ENCODE results near the gene BPIFB1. TPM values are rescaled to one million over a fixed set of nuclear protein-coding genes. Genes with fewer than 3 reads are reported as not detected.

Gene BPIFB1
- total and polyA plus RNA-seq, 2 donors (not counting 1 experiment from before 2014, with no cell fraction given): not detected

GRCh38 chr20:33320006-33320405 is 37.0 kb downstream of the BPIFB1 start:
- no peak for DNase-seq (ENCODE audit: low read depth in 2 of 2)
- no peak overlapping the region for H3K4me3 ChIP-seq (replicated peaks in 1 of 4; ENCODE audit: control extremely low read depth in 1 of 4, insufficient read depth in 1 of 4, low read depth in 3 of 4, low read length in 4 of 4)
- H3K27ac ChIP-seq (ENCODE audit: insufficient read depth, low read length): no peak overlapping the region
- H3K9me3 ChIP-seq (ENCODE audit: control insufficient read depth, insufficient read depth, low read depth, low read length): no peaks in the 10 kb centered on the region
- H2AFZ ChIP-seq (ENCODE audit: low read length): no peak overlapping the region
- no peaks in the 10 kb centered on the region for H3K4me1 ChIP-seq (ENCODE audit: control insufficient read depth, extremely low read depth, insufficient read depth, low read length)
- H3K4me2 ChIP-seq (ENCODE audit: extremely low read depth, insufficient read depth, low read length): no peak overlapping the region
- peaks cover 7% of the 10 kb centered on the region for H3K27me3 ChIP-seq (ENCODE audit: control insufficient read depth, insufficient read depth, low read length)
- no peak overlapping the region for H3K9ac ChIP-seq (ENCODE audit: insufficient read depth, low read length)
- TF ChIP-seq CTCF (conservative IDR thresholded peaks at IDR 0.05 in 1 of 2, IDR thresholded peaks at IDR 0.05 in 1 of 2; ENCODE audit: low read depth in 1 of 2, low read length in 2 of 2) (no peak), EZH2 (IDR thresholded peaks at IDR 0.05; ENCODE audit: low read length, missing control alignments) (no peak)
- no peaks in the 10 kb centered on the region for H3K79me2 ChIP-seq (ENCODE audit: control insufficient read depth, insufficient read depth, low read length)
- H3K36me3 ChIP-seq (ENCODE audit: control insufficient read depth, insufficient read depth, low read length): no peaks in the 10 kb centered on the region
- no peaks in the 10 kb centered on the region for H4K20me1 ChIP-seq (ENCODE audit: control insufficient read depth, extremely low read depth, insufficient read depth, low read length)

- peaks cover 11% of the 10 kb centered on the region for H3K27me3 ChIP-seq (ENCODE audit: control insufficient read depth, insufficient read depth, low read length)
- DNase-seq (ENCODE audit: low read depth in 2 of 2): no peak
- H4K20me1 ChIP-seq (ENCODE audit: control insufficient read depth, extremely low read depth, insufficient read depth, low read length): no peaks in the 10 kb centered on the region
- no peak overlapping the region for H3K27ac ChIP-seq (ENCODE audit: insufficient read depth, low read length)
- no peak overlapping the region for H3K9ac ChIP-seq (ENCODE audit: insufficient read depth, low read length)
- no peak for TF ChIP-seq EZH2 (IDR thresholded peaks at IDR 0.05; ENCODE audit: low read length, missing control alignments)
- no peak for TF ChIP-seq CTCF (conservative IDR thresholded peaks at IDR 0.05 in 1 of 2, IDR thresholded peaks at IDR 0.05 in 1 of 2; ENCODE audit: low read depth in 1 of 2, low read length in 2 of 2)
- H3K9me3 ChIP-seq (ENCODE audit: control insufficient read depth, insufficient read depth, low read depth, low read length): no peaks in the 10 kb centered on the region
- H3K4me3 ChIP-seq (replicated peaks in 1 of 4; ENCODE audit: control extremely low read depth in 1 of 4, insufficient read depth in 1 of 4, low read depth in 3 of 4, low read length in 4 of 4): no peak overlapping the region
- no peak overlapping the region for H3K4me2 ChIP-seq (ENCODE audit: extremely low read depth, insufficient read depth, low read length)
- no peaks in the 10 kb centered on the region for H3K79me2 ChIP-seq (ENCODE audit: control insufficient read depth, insufficient read depth, low read length)
- H3K4me1 ChIP-seq (ENCODE audit: control insufficient read depth, extremely low read depth, insufficient read depth, low read length): no peaks in the 10 kb centered on the region
- H3K36me3 ChIP-seq (ENCODE audit: control insufficient read depth, insufficient read depth, low read length): no peaks in the 10 kb centered on the region
- H2AFZ ChIP-seq (ENCODE audit: low read length): no peak overlapping the region
Observed at GRCh38 chr20:33322456-33322855, 39.4 kb downstream of the BPIFB1 start.

GRCh38 chr20:33323236-33323635 is 40.2 kb downstream of the BPIFB1 start:
- Histone ChIP-seq H4K20me1 (ENCODE audit: control insufficient read depth, extremely low read depth, insufficient read depth, low read length) (no peaks in the 10 kb centered on the region), H3K9me3 (ENCODE audit: control insufficient read depth, insufficient read depth, low read depth, low read length) (no peaks in the 10 kb centered on the region), H3K79me2 (ENCODE audit: control insufficient read depth, insufficient read depth, low read length) (no peaks in the 10 kb centered on the region), H3K4me1 (ENCODE audit: control insufficient read depth, extremely low read depth, insufficient read depth, low read length) (no peaks in the 10 kb centered on the region), H3K27ac (ENCODE audit: insufficient read depth, low read length) (no peak overlapping the region), H3K4me2 (ENCODE audit: extremely low read depth, insufficient read depth, low read length) (no peak overlapping the region), H3K4me3 (replicated peaks in 1 of 4; ENCODE audit: control extremely low read depth in 1 of 4, insufficient read depth in 1 of 4, low read depth in 3 of 4, low read length in 4 of 4) (no peak overlapping the region), H3K27me3 (ENCODE audit: control insufficient read depth, insufficient read depth, low read length) (peaks cover 7% of the 10 kb centered on the region), H2AFZ (ENCODE audit: low read length) (no peak overlapping the region), H3K36me3 (ENCODE audit: control insufficient read depth, insufficient read depth, low read length) (no peaks in the 10 kb centered on the region), H3K9ac (ENCODE audit: insufficient read depth, low read length) (no peak overlapping the region)
- DNase-seq (ENCODE audit: low read depth in 2 of 2): no peak
- TF ChIP-seq CTCF (conservative IDR thresholded peaks at IDR 0.05 in 1 of 2, IDR thresholded peaks at IDR 0.05 in 1 of 2; ENCODE audit: low read depth in 1 of 2, low read length in 2 of 2): no peak
- TF ChIP-seq EZH2 (IDR thresholded peaks at IDR 0.05; ENCODE audit: low read length, missing control alignments): no peak

Measured in fibroblast of lung (primary cell).